ENCODE measurements around the gene ZNF532. TPM values are rescaled to one million over a fixed set of nuclear protein-coding genes. Genes with fewer than 3 reads are reported as not detected.

Gene ZNF532
- polyA plus RNA-seq, 2 donors = 9.9 to 10.6 TPM

GRCh38 chr18:58970943-58971790 lies 106.5 kb downstream of the ZNF532 start:
- H3K4me1 ChIP-seq (ENCODE audit: control insufficient read depth in 2 of 2, insufficient read depth in 2 of 2, low read length in 1 of 2) = no peaks in the 10 kb centered on the region
- H3K36me3 ChIP-seq (ENCODE audit: control insufficient read depth in 2 of 2, insufficient read depth in 2 of 2, low read length in 1 of 2) = peaks cover 0 to 8% of the 10 kb centered on the region in 2 donors
- H3K4me3 ChIP-seq (ENCODE audit: low read depth in 1 of 2, low read length in 2 of 2) = no peak overlapping the region
- H3K27ac ChIP-seq (ENCODE audit: low read depth in 2 of 2, low read length in 1 of 2) = peak overlapping the region in 1 of 2 donors; percentile 4
- no peaks in the 10 kb centered on the region for H3K27me3 ChIP-seq (ENCODE audit: control insufficient read depth in 1 of 2, insufficient read depth in 2 of 2, low read length in 2 of 2)
- H3K9me3 ChIP-seq (ENCODE audit: control insufficient read depth in 2 of 2, insufficient read depth in 1 of 2, low read depth in 1 of 2, low read length in 1 of 2) = no peaks in the 10 kb centered on the region
- WGBS, 2 donors = 87 to 90% methylated on average over 14 of the region's 14 CpGs

GRCh38 chr18:58975296-58975695 lies 110.6 kb downstream of the ZNF532 start:
- H3K4me3 ChIP-seq (ENCODE audit: low read depth in 1 of 2, low read length in 2 of 2) = no peak overlapping the region
- no peaks in the 10 kb centered on the region for H3K4me1 ChIP-seq (ENCODE audit: control insufficient read depth in 2 of 2, insufficient read depth in 2 of 2, low read length in 1 of 2)
- H3K9me3 ChIP-seq (ENCODE audit: control insufficient read depth in 2 of 2, insufficient read depth in 1 of 2, low read depth in 1 of 2, low read length in 1 of 2) = no peaks in the 10 kb centered on the region
- no peak overlapping the region for H3K27ac ChIP-seq (ENCODE audit: low read depth in 2 of 2, low read length in 1 of 2)
- H3K27me3 ChIP-seq (ENCODE audit: control insufficient read depth in 1 of 2, insufficient read depth in 2 of 2, low read length in 2 of 2) = no peaks in the 10 kb centered on the region
- H3K36me3 ChIP-seq (ENCODE audit: control insufficient read depth in 2 of 2, insufficient read depth in 2 of 2, low read length in 1 of 2) = peaks cover 4 to 5% of the 10 kb centered on the region in 2 donors
- WGBS, 2 donors = 47 to 68% methylated on average over 11 of the region's 11 CpGs

GRCh38 chr18:58975781-58976180 lies 111.1 kb downstream of the ZNF532 start:
- no peaks in the 10 kb centered on the region for H3K9me3 ChIP-seq (ENCODE audit: control insufficient read depth in 2 of 2, insufficient read depth in 1 of 2, low read depth in 1 of 2, low read length in 1 of 2)
- no peaks in the 10 kb centered on the region for H3K4me1 ChIP-seq (ENCODE audit: control insufficient read depth in 2 of 2, insufficient read depth in 2 of 2, low read length in 1 of 2)
- 58 to 61% methylated on average over 4 of the region's 4 CpGs for WGBS, 2 donors
- no peak overlapping the region for H3K27ac ChIP-seq (ENCODE audit: low read depth in 2 of 2, low read length in 1 of 2)
- no peaks in the 10 kb centered on the region for H3K27me3 ChIP-seq (ENCODE audit: control insufficient read depth in 1 of 2, insufficient read depth in 2 of 2, low read length in 2 of 2)
- H3K4me3 ChIP-seq (ENCODE audit: low read depth in 1 of 2, low read length in 2 of 2) = no peak overlapping the region
- H3K36me3 ChIP-seq (ENCODE audit: control insufficient read depth in 2 of 2, insufficient read depth in 2 of 2, low read length in 1 of 2) = peaks cover 5 to 7% of the 10 kb centered on the region in 2 donors

- Histone ChIP-seq H3K27ac (ENCODE audit: low read depth in 2 of 2, low read length in 1 of 2) (no peak overlapping the region), H3K4me1 (ENCODE audit: control insufficient read depth in 2 of 2, insufficient read depth in 2 of 2, low read length in 1 of 2) (no peaks in the 10 kb centered on the region), H3K36me3 (ENCODE audit: control insufficient read depth in 2 of 2, insufficient read depth in 2 of 2, low read length in 1 of 2) (peaks cover 8 to 9% of the 10 kb centered on the region in 2 donors), H3K9me3 (ENCODE audit: control insufficient read depth in 2 of 2, insufficient read depth in 1 of 2, low read depth in 1 of 2, low read length in 1 of 2) (no peaks in the 10 kb centered on the region), H3K4me3 (ENCODE audit: low read depth in 1 of 2, low read length in 2 of 2) (no peak overlapping the region), H3K27me3 (ENCODE audit: control insufficient read depth in 1 of 2, insufficient read depth in 2 of 2, low read length in 2 of 2) (no peaks in the 10 kb centered on the region)
- WGBS, 2 donors = 77 to 84% methylated on average over 10 of the region's 10 CpGs
These were observed 112.5 kb downstream of the ZNF532 start for GRCh38 chr18:58977223-58977622.

GRCh38 chr18:58977801-58978200 lies 113.1 kb downstream of the ZNF532 start:
- H3K27ac ChIP-seq (ENCODE audit: low read depth in 2 of 2, low read length in 1 of 2) = no peak overlapping the region
- H3K36me3 ChIP-seq (ENCODE audit: control insufficient read depth in 2 of 2, insufficient read depth in 2 of 2, low read length in 1 of 2) = peaks cover 8 to 9% of the 10 kb centered on the region in 2 donors
- no peaks in the 10 kb centered on the region for H3K27me3 ChIP-seq (ENCODE audit: control insufficient read depth in 1 of 2, insufficient read depth in 2 of 2, low read length in 2 of 2)
- no peak overlapping the region for H3K4me3 ChIP-seq (ENCODE audit: low read depth in 1 of 2, low read length in 2 of 2)
- 67 to 78% methylated on average over 4 of the region's 4 CpGs for whole genome bisulfite sequencing, 2 donors
- H3K4me1 ChIP-seq (ENCODE audit: control insufficient read depth in 2 of 2, insufficient read depth in 2 of 2, low read length in 1 of 2) = no peaks in the 10 kb centered on the region
- no peaks in the 10 kb centered on the region for H3K9me3 ChIP-seq (ENCODE audit: control insufficient read depth in 2 of 2, insufficient read depth in 1 of 2, low read depth in 1 of 2, low read length in 1 of 2)

GRCh38 chr18:58978916-58979315 lies 114.2 kb downstream of the ZNF532 start:
- 96% methylated on average over 8 of the region's 8 CpGs for WGBS, 2 donors
- Histone ChIP-seq H3K4me3 (ENCODE audit: low read depth in 1 of 2, low read length in 2 of 2) (no peak overlapping the region), H3K4me1 (ENCODE audit: control insufficient read depth in 2 of 2, insufficient read depth in 2 of 2, low read length in 1 of 2) (no peaks in the 10 kb centered on the region), H3K36me3 (ENCODE audit: control insufficient read depth in 2 of 2, insufficient read depth in 2 of 2, low read length in 1 of 2) (peaks cover 9 to 14% of the 10 kb centered on the region in 2 donors), H3K27me3 (ENCODE audit: control insufficient read depth in 1 of 2, insufficient read depth in 2 of 2, low read length in 2 of 2) (no peaks in the 10 kb centered on the region), H3K9me3 (ENCODE audit: control insufficient read depth in 2 of 2, insufficient read depth in 1 of 2, low read depth in 1 of 2, low read length in 1 of 2) (no peaks in the 10 kb centered on the region), H3K27ac (ENCODE audit: low read depth in 2 of 2, low read length in 1 of 2) (no peak overlapping the region)

GRCh38 chr18:58979615-58980014 lies 114.9 kb downstream of the ZNF532 start:
- no peaks in the 10 kb centered on the region for H3K9me3 ChIP-seq (ENCODE audit: control insufficient read depth in 2 of 2, insufficient read depth in 1 of 2, low read depth in 1 of 2, low read length in 1 of 2)
- H3K36me3 ChIP-seq (ENCODE audit: control insufficient read depth in 2 of 2, insufficient read depth in 2 of 2, low read length in 1 of 2) = peaks cover 9 to 14% of the 10 kb centered on the region in 2 donors
- H3K4me3 ChIP-seq (ENCODE audit: low read depth in 1 of 2, low read length in 2 of 2) = no peak overlapping the region
- no peaks in the 10 kb centered on the region for H3K27me3 ChIP-seq (ENCODE audit: control insufficient read depth in 1 of 2, insufficient read depth in 2 of 2, low read length in 2 of 2)
- H3K27ac ChIP-seq (ENCODE audit: low read depth in 2 of 2, low read length in 1 of 2) = no peak overlapping the region
- WGBS, 2 donors = 89 to 93% methylated on average over 6 of the region's 6 CpGs
- H3K4me1 ChIP-seq (ENCODE audit: control insufficient read depth in 2 of 2, insufficient read depth in 2 of 2, low read length in 1 of 2) = no peaks in the 10 kb centered on the region

- Histone ChIP-seq H3K4me1 (ENCODE audit: control insufficient read depth in 2 of 2, insufficient read depth in 2 of 2, low read length in 1 of 2) (no peaks in the 10 kb centered on the region), H3K27ac (ENCODE audit: low read depth in 2 of 2, low read length in 1 of 2) (no peak overlapping the region), H3K27me3 (ENCODE audit: control insufficient read depth in 1 of 2, insufficient read depth in 2 of 2, low read length in 2 of 2) (no peaks in the 10 kb centered on the region), H3K4me3 (ENCODE audit: low read depth in 1 of 2, low read length in 2 of 2) (no peak overlapping the region), H3K9me3 (ENCODE audit: control insufficient read depth in 2 of 2, insufficient read depth in 1 of 2, low read depth in 1 of 2, low read length in 1 of 2) (no peaks in the 10 kb centered on the region), H3K36me3 (ENCODE audit: control insufficient read depth in 2 of 2, insufficient read depth in 2 of 2, low read length in 1 of 2) (peaks cover 9 to 14% of the 10 kb centered on the region in 2 donors)
- WGBS, 2 donors = 87 to 91% methylated on average over 4 of the region's 4 CpGs
These were observed 116.3 kb downstream of the ZNF532 start for GRCh38 chr18:58980991-58981390.

GRCh38 chr18:58983260-58984155 lies 118.8 kb downstream of the ZNF532 start:
- Histone ChIP-seq H3K9me3 (ENCODE audit: control insufficient read depth in 2 of 2, insufficient read depth in 1 of 2, low read depth in 1 of 2, low read length in 1 of 2) (no peaks in the 10 kb centered on the region), H3K36me3 (ENCODE audit: control insufficient read depth in 2 of 2, insufficient read depth in 2 of 2, low read length in 1 of 2) (peaks cover 9 to 14% of the 10 kb centered on the region in 2 donors), H3K4me3 (ENCODE audit: low read depth in 1 of 2, low read length in 2 of 2) (no peak overlapping the region), H3K27ac (ENCODE audit: low read depth in 2 of 2, low read length in 1 of 2) (no peak overlapping the region), H3K4me1 (ENCODE audit: control insufficient read depth in 2 of 2, insufficient read depth in 2 of 2, low read length in 1 of 2) (no peaks in the 10 kb centered on the region), H3K27me3 (ENCODE audit: control insufficient read depth in 1 of 2, insufficient read depth in 2 of 2, low read length in 2 of 2) (no peaks in the 10 kb centered on the region)
- 85% methylated on average over 17 of the region's 17 CpGs for WGBS, 2 donors

Measured in esophagus (tissue), 2 donors.